Measurements from ENCODE around the gene WFDC5.
"Not testable (repeated sequence)": the region's sequence is repeated elsewhere in the genome, so short reads cannot be mapped to it uniquely, and the experiment has no call there.

The WFDC5 gene

GRCh38 chr20:45087097-45087790 lies 27.7 kb downstream of the WFDC5 start:
- no peak for DNase-seq

- DNase-seq, result no peak
Measured at GRCh38 chr20:45085867-45086266, 29.1 kb downstream of the WFDC5 start.

DNA sequence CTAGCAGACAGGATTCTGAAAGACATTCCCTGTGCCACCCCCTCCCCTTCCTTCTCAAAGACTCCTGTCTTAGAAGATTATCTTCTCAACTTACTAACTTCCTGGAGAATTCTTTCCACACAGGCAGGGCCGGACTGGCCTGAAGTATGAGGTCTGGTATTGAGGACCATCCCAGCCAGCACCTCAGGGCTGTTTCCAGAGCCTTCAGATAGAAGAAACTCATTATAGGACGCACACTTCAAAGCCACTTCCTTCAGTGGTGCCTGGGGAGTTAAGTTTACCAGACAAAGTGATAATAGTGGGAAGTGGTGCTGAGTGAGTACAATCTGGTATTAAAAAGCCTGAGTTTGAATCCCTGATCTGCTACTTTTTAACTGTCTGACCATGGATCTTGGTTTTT lies 29.7 kb downstream of the WFDC5 start:
- DNase-seq, result no peak

GRCh38 chr20:45083127-45083526 lies 31.8 kb downstream of the WFDC5 start:
- DNase-seq, result no peak

GRCh38 chr20:45082468-45082867 lies 32.5 kb downstream of the WFDC5 start:
- no peak for DNase-seq

DNA sequence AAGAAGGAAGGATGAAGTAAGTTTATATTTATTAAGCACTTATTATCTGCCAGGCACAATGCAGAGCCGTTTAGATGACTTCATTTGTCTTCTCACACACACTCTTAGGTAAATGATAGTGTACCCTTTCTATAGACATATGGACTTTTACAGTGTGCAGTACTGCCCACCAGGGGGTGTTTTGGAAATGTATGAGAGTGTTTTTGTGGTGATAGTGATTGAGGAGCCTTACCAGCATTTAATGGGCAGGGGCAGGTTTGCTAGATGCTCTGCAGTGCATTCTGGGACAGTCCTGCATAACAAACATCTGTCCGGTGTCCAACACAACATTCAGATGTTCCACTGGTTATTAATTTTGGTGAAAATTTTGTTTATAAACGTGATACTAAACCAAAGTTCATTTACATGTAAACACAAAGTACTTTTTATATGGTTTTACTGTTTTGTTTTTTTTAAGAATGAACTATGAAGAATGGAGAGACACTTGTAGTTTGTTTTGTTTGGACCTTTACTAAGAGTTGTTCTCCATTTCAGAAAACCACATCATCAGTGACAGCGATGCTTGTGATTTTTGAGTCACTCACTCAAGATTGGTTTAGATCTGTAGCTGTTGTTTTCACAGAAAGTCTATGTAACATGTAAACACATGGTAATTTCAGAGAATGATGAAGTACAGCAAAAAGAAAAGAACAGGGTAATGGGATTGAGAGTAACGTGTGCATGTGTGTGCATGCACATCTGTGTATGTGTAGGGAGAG lies 33.9 kb downstream of the WFDC5 start:
- peak; percentile 11 for DNase-seq

DNA sequence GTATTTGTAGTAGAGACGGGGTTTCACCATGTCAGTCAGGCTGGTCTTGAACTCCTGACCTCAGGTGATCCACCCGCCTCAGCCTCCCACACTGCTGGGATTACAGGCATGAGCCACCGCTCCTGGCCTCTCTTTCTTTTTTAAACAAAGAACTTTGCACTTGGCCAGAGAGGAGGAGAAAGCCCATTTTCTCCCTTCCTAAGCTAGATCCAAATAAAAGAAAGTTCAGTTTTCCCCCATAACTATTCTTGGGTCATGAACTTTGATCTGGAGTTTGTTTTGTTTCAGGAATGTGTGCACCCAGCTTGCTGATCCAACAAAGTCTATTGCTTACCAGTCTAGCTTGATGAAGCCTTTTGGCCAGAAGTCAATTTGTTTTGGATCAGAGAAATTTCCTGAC lies 37.4 kb downstream of the WFDC5 start:
- no peak for DNase-seq

GRCh38 chr20:45073221-45073620 lies 41.8 kb downstream of the WFDC5 start:
- no peak for DNase-seq

- DNase-seq, result no peak
Measured at GRCh38 chr20:45072066-45072465, 42.9 kb downstream of the WFDC5 start.

- no peak for DNase-seq
Measured at GRCh38 chr20:45070932-45071632, 43.9 kb downstream of the WFDC5 start.

GRCh38 chr20:45069261-45069660 lies 45.7 kb downstream of the WFDC5 start:
- no peak for DNase-seq

DNA sequence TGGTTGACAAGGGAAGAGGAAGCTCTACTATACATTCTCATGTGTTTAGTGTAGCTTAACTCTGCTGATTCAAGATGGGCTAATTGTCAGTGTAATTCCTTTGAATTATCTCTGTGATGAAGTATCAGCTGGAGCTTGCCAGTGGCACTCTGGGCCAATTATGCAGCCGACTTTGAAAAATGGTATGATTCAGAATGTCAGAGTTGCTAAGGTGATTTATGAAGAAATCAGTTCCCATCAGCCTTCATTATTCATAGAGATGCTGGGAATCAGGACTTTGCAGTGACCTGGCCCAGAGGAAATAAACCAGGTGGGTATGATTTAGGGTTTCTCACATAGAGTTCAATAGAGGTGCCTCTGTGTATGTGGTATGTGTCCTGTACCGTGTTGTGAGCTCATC lies 47.4 kb downstream of the WFDC5 start:
- no peak for DNase-seq

- no peak for DNase-seq
Measured at GRCh38 chr20:45067087-45067486, 47.9 kb downstream of the WFDC5 start.

DNA sequence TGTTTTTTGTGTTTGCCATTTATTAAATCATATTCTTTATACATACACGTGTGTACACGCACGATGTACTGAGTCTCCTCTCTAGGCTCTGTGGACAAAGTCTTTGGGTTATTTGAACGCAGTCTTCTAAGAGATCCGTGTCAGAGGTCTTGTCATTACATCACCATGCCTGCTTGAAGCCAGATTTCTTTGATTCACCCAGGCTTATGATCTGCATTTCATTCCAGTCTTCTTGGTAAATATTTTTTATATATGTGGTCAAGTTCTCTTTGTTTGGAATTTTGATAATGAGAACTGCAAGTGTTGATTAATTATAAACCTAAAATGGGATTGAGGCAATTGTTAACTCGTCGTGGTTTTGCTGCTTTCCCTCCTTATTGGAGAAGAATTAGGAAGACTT lies 48.6 kb downstream of the WFDC5 start:
- DNase-seq, result no peak

DNA sequence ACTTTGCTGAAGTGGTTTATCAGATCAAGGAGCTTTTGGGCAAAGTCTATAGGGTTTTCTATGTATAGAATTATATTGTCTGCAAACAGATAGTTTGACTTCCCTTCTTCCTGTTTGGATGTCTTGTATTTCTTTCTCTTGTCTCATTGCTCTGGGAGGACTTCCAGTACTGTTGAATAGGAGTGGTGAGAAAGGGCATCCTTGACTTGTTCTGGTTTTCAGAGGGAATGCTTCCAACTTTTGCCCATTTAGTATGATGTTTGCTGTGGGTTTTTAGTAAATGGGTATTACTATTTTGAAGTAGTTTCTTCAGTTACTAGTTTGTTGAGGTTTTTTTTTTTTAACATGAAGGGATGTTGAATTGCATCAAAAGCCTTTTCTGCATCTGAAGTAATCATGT lies 50.2 kb downstream of the WFDC5 start:
- DNase-seq, result no peak

- DNase-seq, result not testable (repeated sequence)
Measured at GRCh38 chr20:45063107-45063506, 51.9 kb downstream of the WFDC5 start.

- DNase-seq, result no peak
Measured at GRCh38 chr20:45061244-45061643, 53.7 kb downstream of the WFDC5 start.

DNA sequence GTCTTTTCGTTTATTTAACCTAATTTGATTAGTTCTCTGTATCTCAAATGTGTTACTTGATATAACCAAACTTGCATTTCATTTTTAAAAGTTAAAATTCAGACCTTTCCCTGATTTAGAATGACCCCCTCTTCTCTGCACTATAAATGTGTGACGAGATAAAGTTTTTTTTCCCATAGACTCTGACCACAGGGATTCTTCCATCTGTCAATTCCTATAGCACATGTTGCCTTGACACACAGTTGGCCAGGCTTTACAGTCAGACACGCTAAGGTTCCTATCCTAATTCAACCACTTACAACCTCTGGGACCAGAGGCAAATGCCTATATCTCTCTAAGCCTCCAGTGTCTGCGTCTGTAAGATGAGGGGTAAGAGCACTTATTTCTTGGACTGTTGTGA lies 54.7 kb downstream of the WFDC5 start:
- DNase-seq, result no peak

Measured in CD4-positive, alpha-beta T cell treated with Interleukin-12 subunit alpha and Interleukin-12 subunit beta, for 1 hour (primary cell).